K562 (cell line): ENCODE results near the gene AIF1. TPM values are rescaled to one million over a fixed set of nuclear protein-coding genes. Genes with fewer than 3 reads are reported as not detected.

ENCODE experiments used
- ATF1 ChIP-seq, 2 experiments: fragments of 450-650 bp in 1 of 2; IDR thresholded peaks; 2 replicates each; pipeline ENCODE4 v1.6.1; 2016; ENCODE audit warnings: missing compliant biosample characterization in 1 of 2, missing genetic modification characterization in 1 of 2
- CBFA2T2 ChIP-seq: fragments of 450-650 bp; conservative IDR thresholded peaks from 2 replicates; pipeline ENCODE4 v1.6.1; 2017; ENCODE audit warnings: mild to moderate bottlenecking
- CBX5 ChIP-seq: IDR thresholded peaks from 2 replicates; pipeline ENCODE4 v1.6.1; 2014; ENCODE audit warnings: low read depth, borderline replicate concordance
- EHMT2 ChIP-seq: fragments of 450-650 bp; IDR thresholded peaks from 2 replicates; pipeline ENCODE4 v1.6.1; 2018; ENCODE audit warnings: antibody characterized with exemption
- FOXA3 ChIP-seq, 2 experiments: fragments of 450-650 bp in 1 of 2; sonication (generic) in 1 of 2; formaldehyde crosslinking; IDR thresholded peaks in 1 of 2; conservative IDR thresholded peaks in 1 of 2; 2 replicates each; pipeline versions ENCODE4 v1.4.0 to v1.8.0; 2020 to 2022; ENCODE audit warnings: mild to moderate bottlenecking in 2 of 2, missing genetic modification reagents in 1 of 2
- GATA2 ChIP-seq: sonication (generic); formaldehyde crosslinking; IDR thresholded peaks from 2 replicates; pipeline ENCODE4 v1.4.0; 2020; ENCODE audit warnings: mild to moderate bottlenecking, missing genetic modification reagents
- HMG20B ChIP-seq: fragments of 250-450 bp; sonication (Bioruptor Pico); IDR thresholded peaks from 2 replicates; pipeline ENCODE4 v1.5.0; 2021; ENCODE audit warnings: mild to moderate bottlenecking
- KDM2B ChIP-seq: fragments of 250-450 bp; sonication (Bioruptor Pico); IDR thresholded peaks from 2 replicates; pipeline ENCODE4 v1.8.0; 2021; ENCODE audit warnings: mild to moderate bottlenecking, moderate library complexity
- MCM2 ChIP-seq: fragments of 450-650 bp; IDR thresholded peaks from 2 replicates; pipeline ENCODE4 v1.6.1; 2017; ENCODE audit warnings: low read depth, mild to moderate bottlenecking
- NCOA6 ChIP-seq: fragments of 450-650 bp; IDR thresholded peaks from 2 replicates; pipeline ENCODE4 v1.6.1; 2017; ENCODE audit warnings: mild to moderate bottlenecking
- NCOR1 ChIP-seq: fragments of 450-650 bp; IDR thresholded peaks from 2 replicates; pipeline ENCODE4 v1.6.1; 2016; ENCODE audit warnings: mild to moderate bottlenecking, moderate library complexity
- PCBP1 ChIP-seq: fragments of 200-400 bp; formaldehyde crosslinking; IDR thresholded peaks from 2 replicates; pipeline ENCODE4 v1.6.1; 2018; ENCODE audit warnings: mild to moderate bottlenecking, low read depth, low read length; ENCODE audit not compliant: poor library complexity, severe bottlenecking
- PHTF2 ChIP-seq: fragments of 250-450 bp; sonication (Bioruptor Pico); IDR thresholded peaks from 2 replicates; pipeline ENCODE4 v1.5.0; 2021; ENCODE audit warnings: mild to moderate bottlenecking
- PTBP1 ChIP-seq: fragments of 200-400 bp; formaldehyde crosslinking; IDR thresholded peaks from 2 replicates; pipeline ENCODE4 v1.6.1; 2017; ENCODE audit warnings: low read depth, low read length
- RBM39 ChIP-seq: fragments of 200-400 bp; formaldehyde crosslinking; optimal IDR thresholded peaks from 2 replicates; pipeline ENCODE3; 2018; ENCODE audit warnings: low read depth, low read length
- SIN3B ChIP-seq: fragments of 450-650 bp; IDR thresholded peaks from 2 replicates; pipeline ENCODE4 v1.6.1; 2017; ENCODE audit warnings: low read depth, mild to moderate bottlenecking, moderate library complexity
- SIRT6 ChIP-seq: IDR thresholded peaks from one replicate; pipeline ENCODE4 v1.6.1; 2012; ENCODE audit warnings: low read depth, mild to moderate bottlenecking, control low read depth, inconsistent platforms, low read length, moderate library complexity
- SP1 ChIP-seq: sonication (generic); formaldehyde crosslinking; IDR thresholded peaks from 2 replicates; pipeline ENCODE4 v1.8.1; 2022; ENCODE audit warnings: mild to moderate bottlenecking, missing genetic modification reagents
- ZBTB12 ChIP-seq: fragments of 250-450 bp; sonication (Bioruptor Pico); IDR thresholded peaks from 2 replicates; pipeline ENCODE4 v1.4.0; 2020
- ZBTB17 ChIP-seq: fragments of 450-650 bp; formaldehyde crosslinking; IDR thresholded peaks from 2 replicates; pipeline ENCODE4 v1.4.0; 2020; ENCODE audit warnings: mild to moderate bottlenecking
- ZNF133 ChIP-seq: fragments of 250-450 bp; sonication (Bioruptor Pico); IDR thresholded peaks from 2 replicates; pipeline ENCODE4 v1.4.0; 2020; ENCODE audit warnings: mild to moderate bottlenecking
- ZNF592 ChIP-seq: fragments of 450-650 bp; IDR thresholded peaks from 2 replicates; pipeline ENCODE4 v1.6.1; 2017; ENCODE audit warnings: antibody characterized with exemption, mild to moderate bottlenecking
- polyA plus RNA-seq, 8 experiments: library from polyadenylated mRNA; depleted of rRNA in 4 of 8; stranded (reverse) in 5 of 8; unstranded in 3 of 8; fragments of >200 nt; fragmentation: Nextera tagmentation in 2 of 8; fragmentation: Illumina TruSeq in 1 of 8; extraction: Ambion mirVana in 2 of 8; extraction: Trizol in 1 of 8; gene quantifications; 2 replicates each; pipeline versions ENCODE4 v1.2.1 to v1.2.3, GENCODE V29; 2011 to 2014; ENCODE audit warnings: inconsistent platforms in 1 of 8, missing spikeins in 1 of 8
- total RNA-seq, 7 experiments: library from RNA; depleted of rRNA in 6 of 7; stranded (reverse); fragments of >200 nt in 6 of 7; fragmentation: Illumina TruSeq in 2 of 7; extraction: Trizol in 2 of 7; gene quantifications; 2 replicates each; pipeline versions ENCODE4 v1.2.1 to v1.2.3, GENCODE V29; 2011 to 2021; ENCODE audit warnings: low replicate concordance in 1 of 7
- TF ChIP-seq, protein P1 (sequence below), 2 experiments: fragments of 450-650 bp; IDR thresholded peaks; 2 replicates each; pipeline ENCODE4 v1.6.1; 2016
- TF ChIP-seq, protein P2 (sequence below): fragments of 450-650 bp; IDR thresholded peaks from 2 replicates; pipeline ENCODE4 v1.6.1; 2016; ENCODE audit warnings: antibody characterized with exemption

AIF1 gene
- total and polyA plus RNA-seq, 9 of the 15 experiments (the other 6 are each of a cell fraction or from before 2014, with no cell fraction given) = 9.4 to 33.4 (median 19.4) TPM

GRCh38 chr6:31585491-31585890, 29.5 kb upstream of the AIF1 start (continued):
- TF ChIP-seq GATA2 (CRISPR knock-in tag) (no peak), RBM39 (no peak), CBFA2T2 (no peak), ZNF133 (CRISPR knock-in tag) (no peak), SP1 (CRISPR knock-in tag) (peak; percentile 63; the same call in 1 of the 2 replicates), SIRT6 (no peak), PCBP1 (no peak), ATF1 (CRISPR knock-in tag; IDR thresholded peaks at IDR 0.05) (no peak), ATF1 (tag; IDR thresholded peaks at IDR 0.05) (no peak), ZNF592 (no peak), NCOA6 (no peak), SIN3B (no peak), EHMT2 (0 out of 2 replicates have a peak, but pooled peaks have one; percentile 31), PTBP1 (peak; percentile 91; the same call in 1 of the 2 replicates), CBX5 (no peak), KDM2B (no peak), HMG20B (CRISPR knock-in tag) (no peak), MCM2 (no peak), ZBTB17 (0 out of 2 replicates have a peak, but pooled peaks have one; percentile 19), ZBTB12 (CRISPR knock-in tag) (no peak), PHTF2 (0 out of 2 replicates have a peak, but pooled peaks have one; percentile 23), FOXA3 (CRISPR knock-in tag; conservative IDR thresholded peaks at IDR 0.05 in 1 of 2, IDR thresholded peaks at IDR 0.05 in 1 of 2) (no peak), NCOR1 (no peak)
- TF ChIP-seq, protein P1, sequence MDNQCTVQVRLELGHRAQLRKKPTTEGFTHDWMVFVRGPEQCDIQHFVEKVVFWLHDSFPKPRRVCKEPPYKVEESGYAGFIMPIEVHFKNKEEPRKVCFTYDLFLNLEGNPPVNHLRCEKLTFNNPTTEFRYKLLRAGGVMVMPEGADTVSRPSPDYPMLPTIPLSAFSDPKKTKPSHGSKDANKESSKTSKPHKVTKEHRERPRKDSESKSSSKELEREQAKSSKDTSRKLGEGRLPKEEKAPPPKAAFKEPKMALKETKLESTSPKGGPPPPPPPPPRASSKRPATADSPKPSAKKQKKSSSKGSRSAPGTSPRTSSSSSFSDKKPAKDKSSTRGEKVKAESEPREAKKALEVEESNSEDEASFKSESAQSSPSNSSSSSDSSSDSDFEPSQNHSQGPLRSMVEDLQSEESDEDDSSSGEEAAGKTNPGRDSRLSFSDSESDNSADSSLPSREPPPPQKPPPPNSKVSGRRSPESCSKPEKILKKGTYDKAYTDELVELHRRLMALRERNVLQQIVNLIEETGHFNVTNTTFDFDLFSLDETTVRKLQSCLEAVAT (IDR thresholded peaks at IDR 0.05) = no peak
- TF ChIP-seq, protein P2, sequence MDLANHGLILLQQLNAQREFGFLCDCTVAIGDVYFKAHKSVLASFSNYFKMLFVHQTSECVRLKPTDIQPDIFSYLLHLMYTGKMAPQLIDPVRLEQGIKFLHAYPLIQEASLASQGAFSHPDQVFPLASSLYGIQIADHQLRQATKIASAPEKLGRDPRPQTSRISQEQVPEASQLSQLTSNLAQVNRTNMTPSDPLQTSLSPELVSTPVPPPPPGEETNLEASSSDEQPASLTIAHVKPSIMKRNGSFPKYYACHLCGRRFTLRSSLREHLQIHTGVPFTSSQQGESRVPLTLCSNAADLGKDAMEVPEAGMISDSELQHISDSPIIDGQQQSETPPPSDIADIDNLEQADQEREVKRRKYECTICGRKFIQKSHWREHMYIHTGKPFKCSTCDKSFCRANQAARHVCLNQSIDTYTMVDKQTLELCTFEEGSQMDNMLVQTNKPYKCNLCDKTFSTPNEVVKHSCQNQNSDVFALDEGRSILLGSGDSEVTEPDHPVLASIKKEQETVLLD = no peak
